A549 (cell line): Measurements from ENCODE around the gene ELF4. TPM values are rescaled to one million over a fixed set of nuclear protein-coding genes. Genes with fewer than 3 reads are reported as not detected.

Experiments
- ATAC-seq, 2 experiments: fragments of 200-7000 bp in 1 of 2; fragments of >200 bp in 1 of 2; cut with Nextera tagmentation in 1 of 2; cut with Tn5 transposase in 1 of 2; 3 replicates each; pipeline versions ENCODE4 v1.8.0 to v1.9.1; 2018 to 2020; ENCODE audit warnings: mild to moderate bottlenecking in 1 of 2, moderate library complexity in 1 of 2
- CTCF ChIA-PET: fragments of 300-600 bp; sonication (Branson Sonifier 250); formaldehyde crosslinking; extraction: SDS; loops from one replicate; lab custom pipeline; 2021; ENCODE audit warnings: antibody characterized with exemption, inconsistent platforms; lab: Yijun Ruan, JAX
- POLR2A ChIA-PET: fragments of 350-600 bp; formaldehyde crosslinking; extraction: SDS; loops from one replicate; lab custom pipeline; 2021; ENCODE audit warnings: antibody characterized with exemption, inconsistent platforms; lab: Yijun Ruan, JAX
- DNase-seq, 2 experiments: peaks; one replicate each; pipeline versions ENCODE4 v3.0.0 to v3.0.0-alpha.2; 2011 to 2016; ENCODE audit warnings: low read depth in 1 of 2, low spot score in 1 of 2
- FAIRE-seq: peaks from 2 replicates; lab custom pipeline; 2011; peaks lifted over from hg19 to GRCh38; lab: Jason Lieb, UNC
- H3K27ac ChIP-seq, 2 experiments: fragments of >200 bp; sonication (Bioruptor Twin); formaldehyde crosslinking; 3 replicates each; pipeline ENCODE4 v1.5.1; 2016 to 2017
- H3K4me1 ChIP-seq: fragments of >200 bp; sonication (Bioruptor Twin); formaldehyde crosslinking; 3 replicates; pipeline ENCODE4 v1.6.1; 2016
- H3K4me2 ChIP-seq: fragments of >200 bp; sonication (Bioruptor Twin); formaldehyde crosslinking; 3 replicates; pipeline ENCODE4 v1.6.1; 2016
- H3K4me3 ChIP-seq: fragments of >200 bp; sonication (Bioruptor Twin); formaldehyde crosslinking; 3 replicates; pipeline ENCODE4 v1.5.1; 2016
- H3K9me3 ChIP-seq: fragments of >200 bp; sonication (Bioruptor Twin); formaldehyde crosslinking; 3 replicates; pipeline ENCODE4 v1.6.1; 2016
- BHLHE40 ChIP-seq: IDR thresholded peaks from 2 replicates; pipeline ENCODE4 v1.6.1; 2012; ENCODE audit warnings: low read depth, low read length, inconsistent platforms
- CBX2 ChIP-seq: fragments of 200-600 bp; sonication (generic); IDR thresholded peaks from 2 replicates; pipeline ENCODE4 v1.6.1; 2016; ENCODE audit warnings: low read depth, mild to moderate bottlenecking, borderline replicate concordance
- CBX8 ChIP-seq: fragments of 200-600 bp; sonication (generic); IDR thresholded peaks from 2 replicates; pipeline ENCODE4 v1.6.1; 2016
- CTCF ChIP-seq: fragments of >200 bp; sonication (Bioruptor Twin); formaldehyde crosslinking; IDR thresholded peaks from 3 replicates; pipeline ENCODE4 v1.5.1; 2016
- E2F6 ChIP-seq: IDR thresholded peaks from 2 replicates; pipeline ENCODE4 v1.6.1; 2012; ENCODE audit warnings: low read depth, borderline replicate concordance
- EHMT2 ChIP-seq: fragments of 200-600 bp; sonication (generic); IDR thresholded peaks from 2 replicates; pipeline ENCODE4 v1.6.1; 2016; ENCODE audit warnings: antibody characterized with exemption, low read depth, mild to moderate bottlenecking, moderate library complexity
- EP300 ChIP-seq, 2 experiments: fragments of >200 bp; sonication (Bioruptor Twin); formaldehyde crosslinking; IDR thresholded peaks; 2 replicates in 1 of 2; 3 replicates in 1 of 2; pipeline ENCODE4 v1.6.1; 2016 to 2017
- ESRRA ChIP-seq: fragments of 150-350 bp; IDR thresholded peaks from 2 replicates; pipeline ENCODE4 v1.6.1; 2014; ENCODE audit warnings: mild to moderate bottlenecking, low read length, borderline replicate concordance
- FOSL2 ChIP-seq, 2 experiments: fragments of 450-650 bp in 1 of 2; fragments of >200 bp in 1 of 2; sonication (Bioruptor Twin) in 1 of 2; formaldehyde crosslinking; IDR thresholded peaks; 2 replicates each; pipeline versions ENCODE4 v1.5.0 to v1.6.1; 2016 to 2020; ENCODE audit warnings: mild to moderate bottlenecking in 1 of 2, moderate library complexity in 1 of 2
- FOXS1 ChIP-seq: fragments of 250-450 bp; sonication (Bioruptor Pico); IDR thresholded peaks from 2 replicates; pipeline ENCODE4 v1.5.0; 2020; ENCODE audit warnings: mild to moderate bottlenecking, moderate library complexity
- HES2 ChIP-seq: fragments of >200 bp; sonication (Bioruptor Twin); formaldehyde crosslinking; IDR thresholded peaks from 2 replicates; pipeline ENCODE4 v1.6.1; 2016
- HOXA7 ChIP-seq: fragments of 250-450 bp; sonication (Bioruptor Pico); IDR thresholded peaks from 2 replicates; pipeline ENCODE4 v1.5.0; 2020; ENCODE audit warnings: mild to moderate bottlenecking, moderate library complexity
- HOXB13 ChIP-seq: fragments of 250-450 bp; sonication (Bioruptor Pico); IDR thresholded peaks from 2 replicates; pipeline ENCODE4 v1.5.0; 2020; ENCODE audit warnings: low read depth, mild to moderate bottlenecking, moderate library complexity
- JUN ChIP-seq, 2 experiments: fragments of >200 bp; sonication (Bioruptor Twin); formaldehyde crosslinking; IDR thresholded peaks; 2 replicates in 1 of 2; 3 replicates in 1 of 2; pipeline ENCODE4 v1.6.1; 2016 to 2017
- KDM1A ChIP-seq: fragments of 200-600 bp; sonication (generic); IDR thresholded peaks from 2 replicates; pipeline ENCODE4 v1.6.1; 2016; ENCODE audit warnings: low read depth, mild to moderate bottlenecking
- MAFK ChIP-seq: fragments of 450-650 bp; IDR thresholded peaks from 2 replicates; pipeline ENCODE4 v1.6.1; 2014; ENCODE audit not compliant: partially characterized antibody
- MAZ ChIP-seq: fragments of 150-350 bp; IDR thresholded peaks from 2 replicates; pipeline ENCODE4 v1.6.1; 2014; ENCODE audit warnings: antibody characterized with exemption, low read depth, low read length, borderline replicate concordance
- POLR2A ChIP-seq: IDR thresholded peaks from 2 replicates; pipeline ENCODE4 v1.6.1; 2012; ENCODE audit warnings: mild to moderate bottlenecking, low read length
- RAD21 ChIP-seq, 2 experiments: fragments of >200 bp in 1 of 2; sonication (Bioruptor Twin) in 1 of 2; formaldehyde crosslinking in 1 of 2; IDR thresholded peaks in 1 of 2; conservative IDR thresholded peaks in 1 of 2; 2 replicates in 1 of 2; 3 replicates in 1 of 2; pipeline ENCODE4 v1.6.1; 2012 to 2018; ENCODE audit warnings: inconsistent platforms in 1 of 2
- RFX5 ChIP-seq: fragments of 450-650 bp; IDR thresholded peaks from 2 replicates; pipeline ENCODE4 v1.7.1; 2014; ENCODE audit warnings: antibody characterized with exemption, mild to moderate bottlenecking, moderate library complexity
- TFCP2L1 ChIP-seq: fragments of 250-450 bp; sonication (Bioruptor Pico); IDR thresholded peaks from 2 replicates; pipeline ENCODE4 v1.5.0; 2021; ENCODE audit warnings: mild to moderate bottlenecking
- TP53 ChIP-seq: fragments of 250-450 bp; sonication (Bioruptor Pico); IDR thresholded peaks from 2 replicates; pipeline ENCODE4 v1.5.0; 2021; ENCODE audit warnings: mild to moderate bottlenecking, moderate library complexity
- ZNF302 ChIP-seq: fragments of 250-450 bp; sonication (Bioruptor Pico); IDR thresholded peaks from 2 replicates; pipeline ENCODE4 v1.9.0; 2021; ENCODE audit warnings: inconsistent platforms, mild to moderate bottlenecking, moderate library complexity
- WGBS: methylation state at CpG from one replicate; pipeline ENCODE4 v1.1.6; 2017; ENCODE audit errors: missing lambda C conversion rate; 5-methylcytosine and 5-hydroxymethylcytosine counted together
- polyA plus RNA-seq, 4 experiments: library from polyadenylated mRNA; depleted of rRNA in 3 of 4; stranded (reverse); fragments of >200 nt; fragmentation: RNase III in 1 of 4; extraction: RNeasy Plus Mini Kit Qiagen cat#74134 plus additional on column Dnase treatment in 1 of 4; gene quantifications; 2 replicates in 3 of 4; 3 replicates in 1 of 4; pipeline ENCODE4 v1.2.3, GENCODE V29; 2011 to 2017
- TF ChIP-seq, protein P1 (sequence below): fragments of >200 bp; sonication (Bioruptor Twin); formaldehyde crosslinking; IDR thresholded peaks from 3 replicates; pipeline ENCODE4 v1.6.1; 2016
- TF ChIP-seq, protein P2 (sequence below): IDR thresholded peaks from 2 replicates; pipeline ENCODE4 v1.6.1; 2012

Gene ELF4
- polyA plus RNA-seq, 2 of the 4 experiments (the other 2 are of a cell fraction) = 16.0 to 18.0 TPM

DNA sequence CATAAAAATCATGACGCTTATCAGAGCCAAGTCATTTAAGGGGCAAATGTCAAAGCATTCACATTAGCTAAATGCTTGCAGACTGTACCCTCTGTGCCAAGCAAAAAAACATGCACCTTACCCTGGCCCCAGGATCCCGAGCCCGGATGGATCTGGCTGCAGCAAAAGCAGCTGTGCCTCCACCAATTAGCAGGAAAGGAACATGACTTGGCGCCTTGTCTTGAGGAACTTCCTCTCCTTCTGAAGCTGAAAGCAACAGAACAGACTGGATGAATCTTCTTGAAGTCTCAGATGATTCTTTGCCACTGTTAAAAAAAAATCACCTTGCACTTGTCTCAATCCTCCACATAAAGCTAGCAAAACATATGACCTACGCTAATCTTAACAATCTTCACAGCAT is 37.3 kb upstream of the ELF4 start (continued):
- TF ChIP-seq CTCF (no peak), TP53 (no peak), POLR2A (no peak), JUN (IDR thresholded peaks at IDR 0.05) (no peak), HES2 (no peak)
- TF ChIP-seq, protein P1, sequence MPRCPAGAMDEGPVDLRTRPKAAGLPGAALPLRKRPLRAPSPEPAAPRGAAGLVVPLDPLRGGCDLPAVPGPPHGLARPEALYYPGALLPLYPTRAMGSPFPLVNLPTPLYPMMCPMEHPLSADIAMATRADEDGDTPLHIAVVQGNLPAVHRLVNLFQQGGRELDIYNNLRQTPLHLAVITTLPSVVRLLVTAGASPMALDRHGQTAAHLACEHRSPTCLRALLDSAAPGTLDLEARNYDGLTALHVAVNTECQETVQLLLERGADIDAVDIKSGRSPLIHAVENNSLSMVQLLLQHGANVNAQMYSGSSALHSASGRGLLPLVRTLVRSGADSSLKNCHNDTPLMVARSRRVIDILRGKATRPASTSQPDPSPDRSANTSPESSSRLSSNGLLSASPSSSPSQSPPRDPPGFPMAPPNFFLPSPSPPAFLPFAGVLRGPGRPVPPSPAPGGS = no peak
- TF ChIP-seq, all 56 proteins: peak for 0

DNA sequence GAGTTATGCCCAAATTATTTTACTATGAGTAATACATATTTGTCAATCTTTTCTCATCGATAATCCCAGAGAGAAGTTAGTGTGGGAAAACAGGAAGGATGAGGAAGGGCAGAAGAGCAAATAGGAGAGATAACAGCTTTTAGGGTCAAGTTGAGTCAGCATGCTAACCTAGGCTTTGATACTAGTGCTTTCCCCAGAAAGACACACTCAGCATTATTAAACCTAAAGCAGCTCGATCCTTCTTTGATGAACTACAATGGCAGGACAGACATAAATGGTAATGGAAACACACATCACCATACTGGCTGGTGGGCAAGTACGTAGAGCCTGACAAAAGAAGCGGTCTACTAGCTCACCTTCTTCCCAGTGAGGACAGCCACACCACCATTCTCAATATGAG is 34.8 kb upstream of the ELF4 start:
- 76% methylated on average over 4 of the region's 4 CpGs for WGBS
- no peak for ATAC-seq
- POLR2A ChIA-PET = no interaction called here
- no peaks in the 10 kb centered on the region for H3K4me1 ChIP-seq
- no peak overlapping the region for H3K4me2 ChIP-seq
- TF ChIP-seq POLR2A (no peak), MAFK (peak; percentile 62), HOXB13 (CRISPR knock-in tag) (no peak)
- no peaks in the 10 kb centered on the region for H3K9me3 ChIP-seq
- H3K4me3 ChIP-seq = no peak overlapping the region
- no peak for FAIRE-seq
- H3K27ac ChIP-seq = no peak overlapping the region
- CTCF ChIA-PET = interaction anchor here (1.1 to 3.1 kb wide), 2 partner anchors 24 to 47 kb away, joined by 3 to 15 read pairs; no protein-coding TSS in a partner anchor
- DNase-seq = no peak

GRCh38 chrX:130144509-130144908 is 34.2 kb upstream of the ELF4 start:
- Histone ChIP-seq H3K27ac (no peak overlapping the region), H3K4me1 (no peaks in the 10 kb centered on the region), H3K9me3 (no peaks in the 10 kb centered on the region), H3K4me2 (no peak overlapping the region), H3K4me3 (no peak overlapping the region)
- DNase-seq = no peak
- ChIA-PET POLR2A (no interaction called here), CTCF (no interaction called here)
- FAIRE-seq = no peak
- no peak for ATAC-seq
- TF ChIP-seq RAD21 (conservative IDR thresholded peaks at IDR 0.05 in 1 of 2, IDR thresholded peaks at IDR 0.05 in 1 of 2) (0 out of 5 replicates have a peak, but pooled peaks of 1 of the 2 experiments have one; percentile 8), CBX2 (no peak)
- WGBS = 88% methylated on average over 3 of the region's 3 CpGs

GRCh38 chrX:130139474-130140201 is 29.3 kb upstream of the ELF4 start:
- Histone ChIP-seq H3K4me3 (no peak overlapping the region), H3K9me3 (no peaks in the 10 kb centered on the region), H3K4me1 (no peaks in the 10 kb centered on the region), H3K27ac (no peak overlapping the region), H3K4me2 (no peak overlapping the region)
- ATAC-seq = no peak
- FAIRE-seq = peak; percentile 51
- ChIA-PET CTCF (interaction anchor here (0.6 to 1.7 kb wide), 4 partner anchors 9 to 32 kb away, joined by 3 to 5 read pairs (median 4); no protein-coding TSS in a partner anchor), POLR2A (no interaction called here)
- 88% methylated on average over 3 of the region's 3 CpGs for WGBS
- no peak for DNase-seq
- TF ChIP-seq TFCP2L1 (CRISPR knock-in tag) (no peak), FOSL2 (IDR thresholded peaks at IDR 0.05) (no peak), FOSL2 (CRISPR knock-in tag; IDR thresholded peaks at IDR 0.05) (no peak), EHMT2 (no peak), HOXA7 (CRISPR knock-in tag) (no peak), MAFK (no peak), FOXS1 (CRISPR knock-in tag) (no peak), RFX5 (no peak), CBX2 (no peak), CBX8 (no peak), HES2 (no peak), EP300 (IDR thresholded peaks at IDR 0.05) (no peak), BHLHE40 (no peak), MAZ (no peak), ESRRA (no peak), ZNF302 (no peak), TP53 (no peak), KDM1A (no peak), E2F6 (no peak)
- TF ChIP-seq, protein P1 = no peak
- TF ChIP-seq, protein P2, sequence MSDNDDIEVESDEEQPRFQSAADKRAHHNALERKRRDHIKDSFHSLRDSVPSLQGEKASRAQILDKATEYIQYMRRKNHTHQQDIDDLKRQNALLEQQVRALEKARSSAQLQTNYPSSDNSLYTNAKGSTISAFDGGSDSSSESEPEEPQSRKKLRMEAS = no peak
